GM21367 (cell line): ENCODE data around the gene TRPC3.

Experiments used
- ATAC-seq: cut with Tn5 transposase; IDR thresholded peaks from one replicate; pipeline ENCODE4 v1.9.1; 2021; ENCODE audit not compliant: unreplicated experiment

The TRPC3 gene

DNA sequence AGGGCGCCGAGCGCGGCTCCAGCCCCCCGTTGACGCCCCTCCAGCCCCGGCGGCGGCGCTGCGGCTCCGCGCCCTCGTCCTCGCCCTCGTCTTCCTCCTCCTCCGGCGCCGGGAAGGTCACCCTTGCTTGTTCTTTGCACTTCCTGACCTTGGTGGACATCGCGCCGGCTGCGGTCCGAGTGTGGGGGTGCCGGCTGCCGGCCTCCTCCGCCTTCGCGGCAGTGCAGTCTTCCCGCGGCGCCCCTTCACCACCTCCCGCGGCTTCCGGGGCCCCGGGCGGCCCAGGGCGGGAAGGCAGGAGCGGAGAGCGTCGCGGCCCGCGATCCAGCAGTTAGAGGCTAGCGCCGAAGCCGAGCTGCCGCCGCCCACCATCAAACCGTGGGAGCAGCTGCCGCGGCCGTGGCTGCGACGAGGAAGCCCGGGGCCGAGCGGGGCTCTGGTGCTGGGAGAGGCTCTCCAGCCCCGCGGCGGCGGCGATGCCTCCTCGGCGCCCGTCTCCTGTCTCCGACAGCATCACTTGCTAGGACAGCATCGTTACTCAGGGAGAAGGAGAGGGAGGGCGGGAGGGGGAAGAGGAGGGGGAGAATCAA is at the start of gene TRPC3:
TSS of gene TRPC3 (minus strand) at position 540 of the 590 bp plus-strand sequence. CDS start at position 160, 380 bp downstream.
- peak; percentile 37 for ATAC-seq

GRCh38 chr4:122000849-122001248 is 49.0 kb upstream of the TRPC3 start:
- no peak for ATAC-seq

DNA sequence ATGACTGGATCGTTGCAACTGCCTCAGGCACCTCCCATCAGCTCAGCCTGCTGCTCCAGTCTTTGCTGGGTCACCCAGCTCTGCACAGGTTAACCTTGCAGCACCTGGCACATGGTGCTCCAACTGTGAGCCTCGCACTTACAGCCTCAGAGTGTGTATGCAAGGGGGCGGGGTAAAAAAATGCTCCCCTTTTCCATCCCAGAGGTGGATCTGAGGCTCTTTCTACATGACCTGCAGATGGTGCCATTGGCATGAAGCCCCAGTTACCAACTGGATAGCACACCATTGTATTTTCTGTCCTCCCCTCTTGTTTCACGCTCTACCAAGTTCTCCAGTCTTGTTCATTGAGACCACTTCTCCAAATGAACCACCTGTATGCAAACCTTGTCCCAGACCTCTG is 46.2 kb upstream of the TRPC3 start:
- ATAC-seq: no peak

DNA sequence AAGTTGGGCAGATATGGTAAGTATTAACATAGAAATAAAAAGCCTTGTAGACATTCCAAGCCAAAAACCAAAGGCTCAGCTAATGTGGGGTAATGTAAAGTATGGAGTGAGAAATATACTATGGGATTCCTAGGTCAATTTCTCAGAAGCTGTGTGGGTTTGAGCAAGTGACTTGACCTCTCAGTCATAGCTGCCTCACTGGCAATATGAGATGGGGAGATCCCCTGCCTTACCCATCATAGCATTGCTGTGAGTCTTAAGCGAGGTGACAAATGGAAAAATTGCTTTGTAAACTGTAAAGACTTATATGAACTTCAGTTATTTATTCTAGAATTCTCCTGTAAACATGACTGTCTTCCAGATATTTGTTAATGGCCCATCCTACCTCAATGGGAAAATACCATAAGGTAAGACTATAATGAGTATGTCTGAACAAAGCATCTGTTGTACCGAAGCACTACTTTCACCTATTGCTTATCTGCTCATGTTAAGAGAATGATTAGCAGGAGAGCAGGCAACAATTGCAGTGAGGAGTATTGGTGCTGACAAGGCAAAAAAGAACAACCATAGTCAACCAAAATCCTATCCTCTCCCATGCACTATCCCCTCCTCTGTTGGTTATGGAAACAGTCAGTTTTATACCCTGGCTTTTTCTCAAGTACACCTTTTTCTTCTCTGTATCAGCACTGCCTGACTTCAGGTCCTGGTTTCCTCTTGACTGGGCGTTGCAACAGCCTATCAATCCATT is 44.1 kb upstream of the TRPC3 start:
- ATAC-seq: no peak

DNA sequence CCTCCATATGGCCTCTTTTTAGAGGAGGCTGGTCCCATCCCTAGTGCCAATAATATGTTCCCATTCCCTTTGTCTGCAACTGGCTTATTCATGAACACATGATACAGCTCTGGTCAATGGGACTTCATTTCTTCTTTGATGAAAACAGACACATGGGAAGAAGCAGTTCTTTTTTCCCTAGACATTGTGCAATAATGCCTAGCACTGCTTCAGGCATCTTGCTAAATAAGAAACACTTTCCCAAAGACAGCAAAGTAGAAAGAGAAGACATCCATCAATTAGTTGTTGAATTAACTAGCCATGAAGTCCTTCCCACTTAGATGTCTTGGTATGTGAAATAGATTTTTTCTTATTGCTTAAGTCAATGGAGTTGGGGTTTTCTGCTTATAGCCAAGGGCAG is 40.1 kb upstream of the TRPC3 start:
- no peak for ATAC-seq

DNA sequence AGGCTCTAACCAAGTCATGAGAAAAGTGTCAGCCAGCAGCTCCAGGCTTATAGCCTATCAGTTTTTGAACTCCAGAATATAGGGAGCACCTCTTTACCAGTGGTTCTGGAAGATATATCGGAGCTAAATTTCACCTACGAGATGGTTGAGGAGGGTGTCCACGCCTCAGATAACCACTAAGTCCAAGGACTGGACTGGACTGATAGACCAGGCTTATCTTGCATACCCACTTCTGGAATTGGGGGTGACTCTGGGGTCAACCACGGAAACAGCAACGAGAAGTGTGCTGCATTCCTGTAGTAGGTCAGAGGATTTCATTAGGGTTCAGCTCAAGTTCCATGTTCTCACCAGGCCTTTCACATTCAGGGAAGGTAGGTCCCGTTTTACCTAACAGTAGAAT is 38.6 kb upstream of the TRPC3 start:
- no peak for ATAC-seq

DNA sequence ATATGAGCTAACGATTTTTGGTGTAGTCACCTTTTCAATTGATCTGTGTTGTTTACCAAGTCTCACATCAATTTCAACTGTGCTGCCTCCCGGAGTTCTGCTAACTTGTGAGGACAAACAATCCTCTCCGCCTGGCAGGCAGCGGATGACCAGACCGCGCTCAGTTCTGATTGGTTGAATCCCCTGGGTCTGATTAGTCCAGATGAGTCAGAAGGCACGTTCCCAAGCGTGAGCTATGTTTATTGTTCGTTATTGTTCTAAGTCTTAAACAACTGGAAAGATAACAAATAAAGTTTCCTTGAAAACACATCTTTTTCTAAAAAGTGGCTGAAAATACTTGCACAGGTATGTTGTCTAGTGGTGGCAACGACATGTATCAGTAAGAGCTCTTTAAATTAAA is 37.9 kb upstream of the TRPC3 start:
- ATAC-seq: no peak

DNA sequence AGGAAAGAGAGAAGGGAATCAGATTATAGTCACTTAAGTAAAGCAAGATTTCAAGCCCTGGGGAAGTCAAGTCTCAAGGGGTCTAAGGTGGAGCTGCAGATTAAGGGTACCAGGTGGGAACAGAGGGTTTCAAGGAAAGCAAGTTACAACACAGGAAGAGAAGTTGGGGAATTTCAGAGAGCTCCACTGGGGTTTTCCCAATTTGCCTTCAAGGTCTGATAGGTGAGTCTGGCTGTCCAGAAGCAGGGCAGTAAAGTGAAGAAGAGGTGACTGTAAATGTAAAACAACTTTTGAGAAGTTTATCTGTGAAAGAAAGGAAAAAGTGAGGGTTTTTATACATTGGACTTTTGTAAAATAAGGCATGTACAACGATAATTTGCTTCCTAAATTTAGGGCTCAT is 37.1 kb upstream of the TRPC3 start:
- ATAC-seq: no peak

- no peak for ATAC-seq
Measured at GRCh38 chr4:121980643-121981042, 28.8 kb upstream of the TRPC3 start.

DNA sequence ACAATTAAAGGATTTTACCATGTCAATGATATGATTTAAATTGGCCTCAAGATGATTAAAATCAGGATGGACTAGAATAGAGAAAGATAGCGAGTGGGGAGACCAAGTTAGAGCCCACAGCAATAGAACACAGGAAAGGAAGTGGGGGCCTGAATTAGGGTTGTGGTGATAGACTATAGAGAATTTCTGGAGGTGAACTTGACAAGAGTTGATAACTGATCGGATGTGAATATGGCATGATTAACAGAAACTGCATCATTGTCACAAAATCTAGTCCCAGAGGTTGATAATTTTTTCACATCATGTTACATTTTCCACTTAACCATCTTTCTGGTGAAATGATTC is 26.3 kb upstream of the TRPC3 start:
- peak; percentile 25 for ATAC-seq

DNA sequence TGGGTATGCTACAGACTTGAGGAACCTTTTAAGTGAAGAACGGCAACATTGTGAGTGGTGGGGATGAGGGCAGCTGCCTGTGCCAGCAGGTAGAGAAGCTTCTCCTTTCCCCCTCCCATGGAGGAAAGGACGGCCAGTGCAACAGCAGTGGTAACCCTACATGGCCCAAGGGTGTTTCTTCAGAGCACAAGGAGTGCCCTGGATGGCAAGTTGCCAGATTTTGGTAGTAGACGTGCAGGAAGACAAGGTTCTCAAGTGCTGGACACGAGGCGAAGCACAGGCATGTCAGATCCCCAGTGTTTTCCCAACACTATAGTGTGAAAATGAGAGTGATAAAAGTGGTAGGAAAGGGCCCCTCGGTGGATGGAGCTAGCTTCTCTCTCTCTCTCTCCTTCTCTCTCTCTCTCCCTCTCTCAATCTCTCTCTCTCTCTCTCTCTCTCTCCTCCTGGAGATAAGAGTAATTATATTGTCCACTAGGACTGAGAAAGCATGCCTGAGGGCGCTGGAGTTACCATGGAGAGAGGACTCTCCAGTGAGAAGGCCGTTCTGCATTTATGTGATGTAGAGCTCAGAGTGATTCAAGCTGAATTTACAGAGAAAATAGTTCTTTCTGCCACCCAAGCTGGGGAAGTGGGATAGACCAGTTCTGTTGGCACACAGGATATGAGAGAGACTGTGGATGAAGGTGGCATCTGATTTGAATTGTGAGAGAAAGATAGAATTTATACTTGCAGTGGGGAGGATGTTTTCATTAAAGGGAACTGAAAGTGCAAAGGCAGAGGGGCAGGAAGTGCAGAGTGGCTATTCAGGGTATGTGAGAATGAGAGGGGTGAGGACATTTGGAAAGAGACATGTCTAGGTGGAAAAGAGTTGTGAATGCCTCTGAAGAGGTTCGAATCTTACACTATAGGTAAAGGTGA is 25.7 kb upstream of the TRPC3 start:
- ATAC-seq: peak; percentile 97

DNA sequence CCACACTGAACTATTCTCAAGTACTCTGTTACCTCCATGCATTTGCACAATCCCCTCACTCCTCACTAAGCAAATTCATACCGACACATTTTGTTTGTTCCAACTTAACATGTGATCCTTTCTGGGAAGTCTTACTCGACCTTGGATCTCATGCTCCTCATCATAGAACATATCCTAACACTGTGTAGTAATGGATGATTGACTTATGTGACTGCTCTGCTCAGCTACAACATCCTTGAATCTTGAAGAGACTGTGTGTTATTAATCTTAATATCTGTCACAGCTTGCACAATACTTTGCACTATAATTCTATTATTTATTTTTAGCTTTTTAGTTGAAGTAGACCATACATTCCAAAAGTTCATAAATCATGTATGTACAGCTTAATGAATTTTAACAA is 23.9 kb upstream of the TRPC3 start:
- ATAC-seq: no peak

DNA sequence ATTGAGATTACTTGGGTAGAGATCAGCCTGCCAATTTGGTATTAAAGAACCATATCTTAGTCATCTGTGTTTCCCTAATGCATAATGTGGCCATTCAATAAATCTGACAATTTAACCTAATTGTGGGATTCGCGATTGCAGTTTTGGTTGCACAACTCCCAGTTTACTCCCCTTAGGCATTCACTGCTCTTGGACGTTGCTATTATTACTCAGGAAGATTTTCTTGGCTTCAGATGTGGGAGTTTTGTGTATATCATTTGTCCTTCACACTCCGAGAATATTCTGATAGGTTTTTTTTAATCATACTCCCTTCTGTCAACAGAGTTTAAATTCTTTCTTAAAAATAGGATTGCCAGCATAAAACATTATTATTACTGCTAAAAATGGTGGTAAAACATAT is 22.0 kb upstream of the TRPC3 start:
- ATAC-seq: no peak

GRCh38 chr4:121968859-121969258 is 17.0 kb upstream of the TRPC3 start:
- ATAC-seq: no peak

GRCh38 chr4:121964958-121965357 is 13.1 kb upstream of the TRPC3 start:
- no peak for ATAC-seq

GRCh38 chr4:121960818-121961217 is 9.0 kb upstream of the TRPC3 start:
- no peak for ATAC-seq

GRCh38 chr4:121958777-121959176 is 6.9 kb upstream of the TRPC3 start:
- no peak for ATAC-seq

- no peak for ATAC-seq
Measured at GRCh38 chr4:121957266-121957665, 5.4 kb upstream of the TRPC3 start.

DNA sequence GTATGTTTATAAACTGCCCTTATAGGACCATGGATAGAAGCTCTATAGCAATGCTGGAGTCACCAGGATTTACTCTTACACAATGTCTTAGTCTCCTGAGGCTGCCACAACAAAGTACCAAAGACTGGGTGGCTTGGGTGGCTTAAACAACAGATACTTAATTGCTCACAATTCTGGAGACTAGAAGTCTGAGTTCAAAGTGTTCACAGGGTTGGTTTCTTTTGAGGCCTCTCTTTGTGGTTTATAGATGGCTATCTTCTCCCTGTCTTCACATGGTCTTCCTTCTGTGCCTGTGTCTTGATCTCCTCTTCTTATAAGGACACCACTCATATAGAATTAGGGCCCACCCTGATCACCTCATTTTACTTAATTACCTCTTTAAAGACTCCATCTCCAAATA is 2.0 kb upstream of the TRPC3 start:
- ATAC-seq: no peak

- no peak for ATAC-seq
Measured at GRCh38 chr4:121952290-121952689, 430 bp upstream of the TRPC3 start.

DNA sequence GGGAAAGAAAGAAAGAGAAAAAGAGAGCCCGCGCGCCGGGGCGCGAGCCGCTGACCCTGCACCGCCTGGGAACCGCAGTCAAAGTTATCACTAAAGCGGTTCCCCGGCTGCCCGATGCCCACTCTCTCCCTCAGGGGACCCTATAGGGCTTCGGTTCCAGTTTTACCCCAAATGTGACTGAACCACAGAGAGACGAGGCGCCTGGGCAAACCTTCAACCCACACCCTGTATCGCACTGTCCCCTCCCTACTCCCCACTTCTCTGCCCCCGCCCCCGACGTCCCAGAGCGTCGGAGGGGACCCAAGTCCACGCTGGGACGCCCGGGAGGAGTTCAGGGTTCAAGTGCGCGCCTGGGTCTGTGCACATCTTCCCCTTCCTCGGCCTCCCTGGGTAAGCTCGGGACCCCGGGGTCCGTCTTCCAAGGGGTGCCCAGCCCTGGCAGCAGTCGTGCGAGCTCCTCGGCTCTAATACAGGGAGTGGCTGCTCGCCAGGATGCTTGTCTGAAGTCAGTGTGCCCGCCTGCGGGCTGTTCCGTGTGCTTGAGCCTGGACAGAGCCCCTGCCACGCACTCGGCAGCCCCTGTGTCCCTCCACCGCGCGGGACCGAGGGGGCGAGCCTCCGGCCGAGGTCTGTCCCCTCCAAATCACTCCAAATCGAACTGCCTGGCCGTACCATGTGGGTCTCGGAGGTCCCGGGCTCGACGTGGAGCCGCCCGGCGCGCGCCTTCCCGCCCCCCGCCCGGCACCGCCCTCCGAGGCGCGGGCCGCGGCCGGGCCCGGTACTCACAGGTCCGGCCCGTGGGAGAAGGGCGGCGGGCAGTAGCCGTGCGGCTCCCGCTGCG is 960 bp downstream of the TRPC3 start:
- ATAC-seq: peak; percentile 28
